Ovary (tissue), 9 donors: Measurements from ENCODE around the gene KCNH5. TPM values are rescaled to one million over a fixed set of nuclear protein-coding genes. Genes with fewer than 3 reads are reported as not detected.

Experiments
- DNase-seq, 5 donors: peaks; one replicate each; pipeline ENCODE4 v3.0.0-alpha.2; 2019 to 2020
- H3K27ac ChIP-seq, 2 donors: fragments of 200-600 bp; one replicate each; pipeline versions ENCODE4 v1.5.1 to v1.8.0; 2019 to 2022
- H3K27me3 ChIP-seq: fragments of 200-600 bp; one replicate; pipeline ENCODE4 v1.8.0; 2022
- H3K36me3 ChIP-seq: fragments of 200-600 bp; sonication (generic); one replicate; pipeline ENCODE4 v1.5.1; 2019
- H3K4me1 ChIP-seq: one replicate; pipeline ENCODE4 v1.8.1; 2013; ENCODE audit warnings: mild to moderate bottlenecking, moderate library complexity; ENCODE audit not compliant: insufficient read depth
- H3K4me3 ChIP-seq: fragments of 200-600 bp; sonication (generic); one replicate; pipeline ENCODE4 v1.5.1; 2017
- H3K9me3 ChIP-seq, 2 donors: fragments of 200-600 bp in 1 of 2; sonication (generic) in 1 of 2; one replicate each; pipeline versions ENCODE4 v1.5.1 to v1.8.1; 2013 to 2019; ENCODE audit warnings: mild to moderate bottlenecking in 1 of 2, moderate library complexity in 1 of 2
- EP300 ChIP-seq: sonication (generic); formaldehyde crosslinking; IDR thresholded peaks from one replicate; pipeline ENCODE4 v1.6.1; 2017; ENCODE audit warnings: antibody characterized with exemption
- POLR2A ChIP-seq: fragments of 450-650 bp; IDR thresholded peaks from one replicate; pipeline ENCODE4 v1.6.1; 2017; ENCODE audit warnings: antibody characterized with exemption, mild to moderate bottlenecking, moderate library complexity
- WGBS, 3 donors: extraction: QIAGEN DNeasy Blood & Tissue Kit in 1 of 3; methylation state at CpG; one replicate each; pipeline versions ENCODE4 v1.1.5 to v1.1.7; 2013 to 2017; 5-methylcytosine and 5-hydroxymethylcytosine counted together
- intact Hi-C, 4 donors: fragments of 100-400 bp; cut with DNase I; formaldehyde crosslinking; loops; one replicate each; pipeline versions ENCODE4 v1.11.0 to v1.15.1; 2022 to 2023
- polyA plus RNA-seq, 2 donors: library from polyadenylated mRNA; stranded (reverse); fragments of 200-250 nt in 1 of 2; fragments of 350-450 nt in 1 of 2; fragmentation: Illumina TruSeq in 1 of 2; extraction: RNeasy Lipid Tissue Mini Kit (QIAGEN cat#74804) in 1 of 2; gene quantifications; one replicate each; pipeline ENCODE4 v1.2.3, GENCODE V29; 2013 to 2014
- total RNA-seq, 7 donors: library from RNA; depleted of rRNA in 2 of 7; stranded (reverse); fragments of >200 nt in 2 of 7; fragmentation: NEBNext Ultra II Directional in 3 of 7; extraction: Animal tissue kit (Norgen Biotek cat#: 25700) in 3 of 7; gene quantifications; one replicate each; pipeline versions ENCODE4 v1.1.0 to v1.2.4, GENCODE V29; 2016 to 2023
- TF ChIP-seq, protein P1 (sequence below), 3 donors: fragments of 450-650 bp in 2 of 3; fragments of 200-600 bp in 1 of 3; IDR thresholded peaks; one replicate each; pipeline versions ENCODE4 v1.5.1 to v1.8.0; 2016 to 2022; ENCODE audit warnings: antibody characterized with exemption in 3 of 3, mild to moderate bottlenecking in 1 of 3
- donor health status: DM: no; HTN: no; CAD: no; lungs with moderate emphysema.
- donor health status: DM: no; HTN: no; CAD: no.
- donor health status: Bipolar disorder and iron deficiency.
- donor health status: DM: yes; HTN: yes; CAD: no.
- donor health status: DM: no; HTN: no; CAD: no.
- donor health status: DM: yes; HTN: yes; CAD: no.

KCNH5 gene
- total and polyA plus RNA-seq, 9 donors: 0.05 TPM; not detected in 7

GRCh38 chr14:62663456-62663821 is 381.8 kb downstream of the KCNH5 start:
- Histone ChIP-seq H3K27ac (no peak overlapping the region), H3K9me3 (no peaks in the 10 kb centered on the region), H3K4me3 (no peak overlapping the region), H3K36me3 (no peaks in the 10 kb centered on the region), H3K27me3 (no peaks in the 10 kb centered on the region), H3K4me1 (no peaks in the 10 kb centered on the region)
- no peak for TF ChIP-seq POLR2A
- TF ChIP-seq, protein P1, sequence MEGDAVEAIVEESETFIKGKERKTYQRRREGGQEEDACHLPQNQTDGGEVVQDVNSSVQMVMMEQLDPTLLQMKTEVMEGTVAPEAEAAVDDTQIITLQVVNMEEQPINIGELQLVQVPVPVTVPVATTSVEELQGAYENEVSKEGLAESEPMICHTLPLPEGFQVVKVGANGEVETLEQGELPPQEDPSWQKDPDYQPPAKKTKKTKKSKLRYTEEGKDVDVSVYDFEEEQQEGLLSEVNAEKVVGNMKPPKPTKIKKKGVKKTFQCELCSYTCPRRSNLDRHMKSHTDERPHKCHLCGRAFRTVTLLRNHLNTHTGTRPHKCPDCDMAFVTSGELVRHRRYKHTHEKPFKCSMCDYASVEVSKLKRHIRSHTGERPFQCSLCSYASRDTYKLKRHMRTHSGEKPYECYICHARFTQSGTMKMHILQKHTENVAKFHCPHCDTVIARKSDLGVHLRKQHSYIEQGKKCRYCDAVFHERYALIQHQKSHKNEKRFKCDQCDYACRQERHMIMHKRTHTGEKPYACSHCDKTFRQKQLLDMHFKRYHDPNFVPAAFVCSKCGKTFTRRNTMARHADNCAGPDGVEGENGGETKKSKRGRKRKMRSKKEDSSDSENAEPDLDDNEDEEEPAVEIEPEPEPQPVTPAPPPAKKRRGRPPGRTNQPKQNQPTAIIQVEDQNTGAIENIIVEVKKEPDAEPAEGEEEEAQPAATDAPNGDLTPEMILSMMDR (IDR thresholded peaks at IDR 0.05): no peak
- no peak for TF ChIP-seq EP300
- DNase-seq: no peak
- intact Hi-C loops: no loop called here
- WGBS, 3 donors: 52 to 59% (median 59%) methylated on average over 4 of the region's 4 CpGs

GRCh38 chr14:62662811-62663455 is 382.3 kb downstream of the KCNH5 start:
- 6 to 13% (median 8%) methylated on average over 11 of the region's 11 CpGs for WGBS, 3 donors
- no peaks in the 10 kb centered on the region for H3K9me3 ChIP-seq
- no peaks in the 10 kb centered on the region for H3K36me3 ChIP-seq
- no peak for TF ChIP-seq EP300
- TF ChIP-seq, protein P1 (IDR thresholded peaks at IDR 0.05): no peak
- TF ChIP-seq POLR2A: no peak
- no peak for DNase-seq
- no peak overlapping the region for H3K27ac ChIP-seq
- no peaks in the 10 kb centered on the region for H3K4me1 ChIP-seq
- intact Hi-C loops: no loop called here
- no peak overlapping the region for H3K4me3 ChIP-seq
- H3K27me3 ChIP-seq: no peaks in the 10 kb centered on the region

DNA sequence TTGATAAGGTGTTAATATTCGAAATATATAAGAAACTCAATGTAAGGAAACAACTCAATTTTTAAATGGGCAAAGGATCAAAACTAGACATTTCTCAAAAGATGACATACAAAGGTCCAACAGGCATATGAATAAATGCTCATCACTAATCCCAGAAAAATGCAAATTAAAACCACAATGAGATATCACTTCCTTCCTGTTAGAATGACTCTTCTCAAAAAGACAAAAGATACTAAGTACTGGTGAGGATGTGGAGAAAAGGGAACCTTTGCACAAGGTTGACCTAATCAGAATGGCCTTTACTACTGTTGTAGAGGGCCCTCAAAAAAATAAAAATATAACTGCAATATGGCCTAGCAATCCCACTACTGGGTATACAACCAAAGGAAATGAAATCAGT is 383.4 kb downstream of the KCNH5 start:
- Histone ChIP-seq H3K36me3 (no peaks in the 10 kb centered on the region), H3K4me1 (no peaks in the 10 kb centered on the region), H3K9me3 (no peaks in the 10 kb centered on the region), H3K27me3 (no peaks in the 10 kb centered on the region), H3K27ac (no peak overlapping the region), H3K4me3 (no peak overlapping the region)
- intact Hi-C loops: no loop called here
- WGBS, 3 donors: 83 to 94% (median 89%) methylated on average over 1 of the region's 1 CpG
- TF ChIP-seq, protein P1 (IDR thresholded peaks at IDR 0.05): no peak
- TF ChIP-seq POLR2A (no peak), EP300 (no peak)
- DNase-seq: no peak

DNA sequence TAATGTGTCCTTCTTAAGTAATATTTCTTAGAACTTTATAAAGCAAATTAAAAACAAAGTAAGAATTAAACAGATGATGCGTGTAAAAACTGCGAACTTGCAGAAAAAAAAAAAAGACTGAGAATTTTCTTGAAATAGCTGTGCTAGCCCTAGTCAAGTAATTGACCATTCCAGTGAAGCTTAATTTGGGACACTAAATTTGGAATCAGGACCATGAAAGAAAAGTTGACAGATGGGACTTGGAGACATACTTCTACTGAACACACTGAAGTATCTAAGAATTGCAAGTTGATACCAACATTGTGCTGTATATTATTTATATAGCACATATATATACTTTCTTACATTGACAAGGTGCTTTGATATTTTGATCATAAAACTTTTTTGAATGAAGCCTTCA is 386.6 kb downstream of the KCNH5 start:
- 93 to 96% (median 95%) methylated on average over 2 of the region's 2 CpGs for WGBS, 3 donors
- H3K4me1 ChIP-seq: no peaks in the 10 kb centered on the region

More for the DNA sequence above, 386.6 kb downstream of the KCNH5 start:
- Histone ChIP-seq H3K27me3 (no peaks in the 10 kb centered on the region), H3K4me3 (no peak overlapping the region), H3K27ac (no peak overlapping the region), H3K36me3 (no peaks in the 10 kb centered on the region), H3K9me3 (no peaks in the 10 kb centered on the region)
- TF ChIP-seq EP300: no peak
- TF ChIP-seq, protein P1 (IDR thresholded peaks at IDR 0.05): no peak
- intact Hi-C loops: no loop called here
- DNase-seq: no peak
